Cortex of kidney (tissue), 1 donor: ENCODE results near the gene OR1K1.
"Not testable (repeated sequence)": the region's sequence is repeated elsewhere in the genome, so short reads cannot be mapped to it uniquely, and the experiment has no call there.

Source experiments
- DNase-seq: peaks from one replicate; lab custom pipeline; 2025; lab: John Stamatoyannopoulos, UW

OR1K1 gene

GRCh38 chr9:122800066-122801060, at the start of gene OR1K1:
Gene OR1K1, plus strand, starts transcription at chr9:122800123. Its CDS starts 0 bp downstream, at chr9:122800123.
- no peak for DNase-seq

- no peak for DNase-seq
Measured at GRCh38 chr9:122754825-122755224, 45.1 kb upstream of the OR1K1 start.

- DNase-seq, result no peak
Measured at GRCh38 chr9:122767817-122768216, 32.1 kb upstream of the OR1K1 start.

GRCh38 chr9:122777052-122777451, 22.9 kb upstream of the OR1K1 start:
- no peak for DNase-seq

GRCh38 chr9:122777935-122778627, 21.8 kb upstream of the OR1K1 start:
- DNase-seq, result no peak

GRCh38 chr9:122779181-122779580, 20.7 kb upstream of the OR1K1 start:
- DNase-seq, result no peak

- no peak for DNase-seq
Measured at GRCh38 chr9:122780026-122780425, 19.9 kb upstream of the OR1K1 start.

- no peak for DNase-seq
Measured at GRCh38 chr9:122781671-122782070, 18.3 kb upstream of the OR1K1 start.

GRCh38 chr9:122785269-122785668, 14.7 kb upstream of the OR1K1 start:
- DNase-seq, result no peak

- no peak for DNase-seq
Measured at GRCh38 chr9:122786338-122786737, 13.6 kb upstream of the OR1K1 start.

- DNase-seq, result no peak
Measured at GRCh38 chr9:122788831-122789230, 11.1 kb upstream of the OR1K1 start, which contains the start of gene OR5C1. Gene OR5C1, plus strand, starts transcription at chr9:122788933. Its CDS starts 0 bp downstream, at chr9:122788933.

- no peak for DNase-seq
Measured at GRCh38 chr9:122789256-122790046, 10.5 kb upstream of the OR1K1 start.

GRCh38 chr9:122791872-122792669, 7.9 kb upstream of the OR1K1 start:
- DNase-seq, result no peak

GRCh38 chr9:122797316-122798063, 2.4 kb upstream of the OR1K1 start:
- no peak for DNase-seq

GRCh38 chr9:122806661-122807060, 6.7 kb downstream of the OR1K1 start:
- DNase-seq, result no peak

- DNase-seq, result no peak
Measured at GRCh38 chr9:122807271-122807900, 7.5 kb downstream of the OR1K1 start.

- no peak for DNase-seq
Measured at GRCh38 chr9:122808141-122808540, 8.2 kb downstream of the OR1K1 start.

- not testable (repeated sequence) for DNase-seq
Measured at GRCh38 chr9:122809261-122809660, 9.3 kb downstream of the OR1K1 start.

- no peak for DNase-seq
Measured at GRCh38 chr9:122810306-122810946, 10.5 kb downstream of the OR1K1 start.
